ENCODE data around the gene SCNN1B. TPM values are rescaled to one million over a fixed set of nuclear protein-coding genes. Genes with fewer than 3 reads are reported as not detected.
"Not testable (repeated sequence)": the region's sequence is repeated elsewhere in the genome, so short reads cannot be mapped to it uniquely, and the experiment has no call there.

The SCNN1B gene
- total and polyA plus RNA-seq, 8 donors: 0.47 to 2.3 (median 1.0) TPM

- intact Hi-C loops (cut with DNase I): no loop called here
- peaks cover 0 to 29% (median 13%) of the 10 kb centered on the region in 3 donors for H3K36me3 ChIP-seq
- H3K9me3 ChIP-seq: no peaks in the 10 kb centered on the region
- ATAC-seq: no peak
- 92 to 93% methylated on average over 6 of the region's 6 CpGs for WGBS, 2 donors
- no peak for FAIRE-seq
- no peaks in the 10 kb centered on the region for H3K27me3 ChIP-seq
- H3K27ac ChIP-seq: no peak overlapping the region
- no peak for DNase-seq
- H3K4me1 ChIP-seq: peaks cover 6 to 10% (median 9%) of the 10 kb centered on the region in 3 donors
- TF ChIP-seq CTCF (IDR thresholded peaks at IDR 0.05): no peak
- H3K4me3 ChIP-seq: no peak overlapping the region
Measured at GRCh38 chr16:23395732-23396131, 93.6 kb downstream of the SCNN1B start.

GRCh38 chr16:23397464-23397863 lies 95.4 kb downstream of the SCNN1B start:
- H3K4me3 ChIP-seq: no peak overlapping the region
- WGBS, 2 donors: 92 to 100% methylated on average over 2 of the region's 2 CpGs
- no peak for TF ChIP-seq CTCF (IDR thresholded peaks at IDR 0.05)
- intact Hi-C loops (cut with DNase I): no loop called here
- H3K4me1 ChIP-seq: peaks cover 6 to 14% (median 10%) of the 10 kb centered on the region in 3 donors
- no peak for DNase-seq
- H3K36me3 ChIP-seq: peaks cover 0 to 12% (median 12%) of the 10 kb centered on the region in 3 donors
- ATAC-seq: no peak
- H3K27me3 ChIP-seq: no peaks in the 10 kb centered on the region
- H3K27ac ChIP-seq: no peak overlapping the region
- FAIRE-seq: no peak
- no peaks in the 10 kb centered on the region for H3K9me3 ChIP-seq

GRCh38 chr16:23398987-23399805 lies 97.1 kb downstream of the SCNN1B start:
- FAIRE-seq: no peak
- no peak overlapping the region for H3K4me3 ChIP-seq
- no peak for TF ChIP-seq CTCF (IDR thresholded peaks at IDR 0.05)
- peaks cover 6 to 14% (median 10%) of the 10 kb centered on the region in 3 donors for H3K4me1 ChIP-seq
- peak in 1 of 4 donors; percentile 42 for ATAC-seq
- peak in 3 of 6 donors; percentile 35 to 45 (median 37) for DNase-seq
- WGBS, 2 donors: 73 to 88% methylated on average over 17 of the region's 17 CpGs
- peaks cover 0 to 17% (median 6%) of the 10 kb centered on the region in 3 donors for H3K36me3 ChIP-seq
- peak overlapping the region in 1 of 4 donors; percentile 75 for H3K27ac ChIP-seq
- H3K9me3 ChIP-seq: no peaks in the 10 kb centered on the region
- intact Hi-C loops (cut with DNase I): no loop called here
- no peaks in the 10 kb centered on the region for H3K27me3 ChIP-seq

GRCh38 chr16:23400447-23400846 lies 98.3 kb downstream of the SCNN1B start:
- peak overlapping the region; percentile 39 to 77 (median 68) for H3K27ac ChIP-seq
- H3K9me3 ChIP-seq; FAIRE-seq; DNase-seq; H3K4me3 ChIP-seq; H3K27me3 ChIP-seq; intact Hi-C loops (cut with DNase I): not testable (repeated sequence)
- peaks cover 0 to 18% (median 6%) of the 10 kb centered on the region in 3 donors for H3K36me3 ChIP-seq
- H3K4me1 ChIP-seq: peaks cover 6 to 14% (median 10%) of the 10 kb centered on the region in 3 donors
- ATAC-seq: peak in 1 of 4 donors; percentile 5
- WGBS, 2 donors: 82 to 88% methylated on average over 7 of the region's 7 CpGs

GRCh38 chr16:23401139-23401538 lies 99.0 kb downstream of the SCNN1B start:
- Histone ChIP-seq H3K27me3 (no peaks in the 10 kb centered on the region), H3K4me3 (no peak overlapping the region), H3K4me1 (peaks cover 6 to 14% (median 10%) of the 10 kb centered on the region in 3 donors), H3K9me3 (no peaks in the 10 kb centered on the region), H3K36me3 (peaks cover 0 to 25% (median 0%) of the 10 kb centered on the region in 3 donors), H3K27ac (peak overlapping the region; percentile 39 to 77 (median 68))
- peak; percentile 95 to 99 (median 98) for ATAC-seq
- intact Hi-C loops (cut with DNase I): no loop called here
- TF ChIP-seq CTCF (IDR thresholded peaks at IDR 0.05): no peak
- no peak for FAIRE-seq
- WGBS, 2 donors: 31 to 48% methylated on average over 8 of the region's 8 CpGs
- peak; percentile 80 to 90 (median 88) for DNase-seq

Measured in pancreas (tissue), 10 donors.